NCI-H524 (cell line): ENCODE measurements around the gene RRP15.
A peak's percentile ranks its signal among the peaks of the same experiment; 100 is the strongest.
"Not testable (repeated sequence)": the region's sequence is repeated elsewhere in the genome, so short reads cannot be mapped to it uniquely, and the experiment has no call there.

Experiments used
- DNase-seq, 2 experiments: peaks; one replicate each; lab custom pipeline; 2025; lab: John Stamatoyannopoulos, UW

RRP15 gene

GRCh38 chr1:218297461-218297860 is 12.4 kb downstream of the RRP15 start:
- DNase-seq = no peak

GRCh38 chr1:218297867-218298266 is 12.8 kb downstream of the RRP15 start:
- DNase-seq = no peak

DNA sequence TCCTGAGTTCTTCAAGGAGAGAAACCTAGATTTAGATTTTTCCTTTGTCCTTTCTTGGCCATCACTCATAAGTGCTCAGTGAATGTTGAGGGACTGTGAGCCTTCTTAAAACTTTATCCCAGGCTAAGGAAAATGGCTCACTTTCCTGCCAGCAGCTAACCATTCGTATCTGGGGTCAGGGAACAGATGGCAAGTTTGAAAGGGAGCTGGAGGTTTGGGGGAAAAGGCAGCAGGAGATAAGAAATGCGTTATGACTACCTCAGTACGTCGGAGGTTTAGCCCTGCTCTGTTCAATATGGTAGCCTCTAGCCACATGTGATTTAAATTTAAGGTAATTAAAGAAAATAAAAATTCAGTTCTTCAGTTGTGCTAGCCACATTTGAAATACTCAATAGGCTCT is 13.3 kb downstream of the RRP15 start:
- peak in 1 of 2 experiments; percentile 37 for DNase-seq

DNA sequence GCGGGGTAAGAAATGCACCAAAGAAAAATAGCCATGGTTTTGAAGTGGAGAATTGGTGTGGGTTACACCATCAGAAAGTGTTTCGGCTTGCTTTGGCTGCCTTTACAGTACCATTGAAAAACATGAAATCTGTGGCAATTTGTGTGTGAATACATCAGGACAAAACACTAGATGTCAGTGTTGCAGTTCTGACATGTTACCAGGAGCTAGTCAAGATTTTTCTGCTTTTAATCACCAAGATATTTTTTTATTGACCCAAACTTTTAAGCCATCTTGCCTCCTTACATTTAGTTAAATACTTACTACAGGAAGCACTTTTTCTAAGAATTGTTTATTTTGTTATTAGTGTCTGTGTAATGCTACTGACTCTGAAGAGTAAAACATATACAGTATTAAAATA is 14.3 kb downstream of the RRP15 start:
- peak in 1 of 2 experiments; percentile 23 for DNase-seq

GRCh38 chr1:218301217-218301616 is 16.1 kb downstream of the RRP15 start:
- no peak for DNase-seq

DNA sequence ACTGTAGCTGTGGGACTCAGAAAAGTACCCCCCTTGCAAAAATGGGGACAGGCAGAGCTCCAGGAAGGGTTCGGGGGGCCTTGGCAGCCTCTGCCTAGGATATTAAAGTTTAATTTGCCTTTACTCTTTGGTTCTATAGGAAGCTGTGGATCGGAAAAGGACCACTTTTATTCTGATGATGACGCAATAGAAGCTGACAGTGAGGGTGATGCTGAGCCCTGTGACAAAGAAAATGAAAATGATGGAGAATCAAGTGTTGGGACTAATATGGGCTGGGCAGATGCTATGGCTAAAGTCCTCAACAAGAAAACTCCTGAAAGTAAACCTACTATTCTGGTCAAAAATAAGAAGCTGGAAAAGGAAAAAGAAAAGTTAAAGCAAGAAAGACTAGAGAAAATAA is 17.1 kb downstream of the RRP15 start:
- no peak for DNase-seq

- DNase-seq = no peak
Measured at GRCh38 chr1:218303176-218303879, 18.2 kb downstream of the RRP15 start.

- peak in 1 of 2 experiments; percentile 12 for DNase-seq
Measured at GRCh38 chr1:218304281-218305039, 19.4 kb downstream of the RRP15 start.

DNA sequence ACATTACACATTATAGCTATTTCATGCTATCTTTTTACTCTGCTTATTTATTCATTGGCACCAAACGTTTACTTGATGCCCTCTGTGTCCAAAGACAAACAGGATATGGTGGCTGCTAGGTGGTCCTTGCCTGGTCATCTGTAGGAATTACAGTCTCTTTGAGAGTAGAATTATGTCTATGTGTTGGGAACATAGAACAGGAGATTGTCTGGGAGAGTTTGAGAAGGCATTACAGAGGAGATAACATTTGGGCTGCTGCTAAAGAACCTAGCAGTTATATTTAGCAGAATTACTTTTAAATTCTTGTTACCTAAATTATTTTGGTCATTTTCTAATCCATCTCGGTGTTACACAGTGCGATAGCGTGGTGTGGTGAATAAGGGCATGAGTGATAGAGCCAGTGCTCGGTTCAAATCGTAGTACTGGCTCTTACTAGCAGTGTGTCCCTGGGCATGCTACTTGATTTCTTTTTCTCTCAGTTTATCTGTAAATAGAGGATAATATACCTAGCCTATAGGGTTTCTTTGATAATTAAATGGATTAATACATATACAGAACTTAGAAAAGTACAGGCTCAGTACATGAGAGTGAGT is 20.5 kb downstream of the RRP15 start:
- DNase-seq = no peak

DNA sequence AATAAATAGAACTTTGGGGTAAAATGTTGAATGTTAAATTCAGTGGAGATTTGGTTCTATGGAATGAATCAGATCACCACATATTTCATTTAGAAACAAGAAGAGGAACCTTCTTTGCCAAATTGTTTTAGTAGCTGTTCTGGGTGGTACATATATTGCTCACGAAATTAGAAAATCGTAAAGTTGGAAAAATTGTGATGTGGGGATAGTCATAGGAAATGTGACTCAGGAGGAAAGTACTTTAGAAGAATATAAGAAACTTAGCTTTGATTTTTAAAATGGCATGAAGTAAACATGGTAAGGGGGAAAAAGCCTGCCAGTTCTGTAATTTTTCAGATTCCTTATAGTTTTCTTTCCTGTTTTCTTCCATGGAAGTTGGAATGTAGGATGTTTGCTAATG is 27.4 kb downstream of the RRP15 start:
- DNase-seq = no peak

DNA sequence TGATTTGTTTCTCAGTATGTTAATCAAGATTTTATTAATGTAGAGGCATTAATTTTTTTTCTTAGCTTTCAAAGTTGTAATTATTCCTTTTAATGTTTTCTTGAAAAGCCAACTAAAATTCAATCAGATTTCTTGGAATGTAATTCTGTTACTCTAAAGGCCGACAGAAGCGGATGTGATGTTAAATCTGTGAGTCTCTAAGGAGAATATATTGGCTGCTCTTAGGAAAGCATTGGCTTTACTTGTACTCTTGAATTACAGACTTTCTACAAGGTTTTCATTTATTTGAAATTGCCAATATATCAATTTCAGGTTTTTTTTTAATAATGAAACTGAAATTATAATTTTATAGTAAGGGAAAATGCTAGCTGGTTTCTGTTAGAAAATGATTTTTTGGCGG is 29.2 kb downstream of the RRP15 start:
- DNase-seq = no peak

GRCh38 chr1:218315638-218316037 is 30.5 kb downstream of the RRP15 start:
- DNase-seq = no peak

- peak in 1 of 2 experiments; percentile 25 for DNase-seq
Measured at GRCh38 chr1:218317061-218317460, 32.0 kb downstream of the RRP15 start.

- not testable (repeated sequence) for DNase-seq
Measured at GRCh38 chr1:218320182-218320581, 35.1 kb downstream of the RRP15 start.

- no peak for DNase-seq
Measured at GRCh38 chr1:218322762-218323161, 37.7 kb downstream of the RRP15 start.

- no peak for DNase-seq
Measured at GRCh38 chr1:218323568-218324225, 38.6 kb downstream of the RRP15 start.

DNA sequence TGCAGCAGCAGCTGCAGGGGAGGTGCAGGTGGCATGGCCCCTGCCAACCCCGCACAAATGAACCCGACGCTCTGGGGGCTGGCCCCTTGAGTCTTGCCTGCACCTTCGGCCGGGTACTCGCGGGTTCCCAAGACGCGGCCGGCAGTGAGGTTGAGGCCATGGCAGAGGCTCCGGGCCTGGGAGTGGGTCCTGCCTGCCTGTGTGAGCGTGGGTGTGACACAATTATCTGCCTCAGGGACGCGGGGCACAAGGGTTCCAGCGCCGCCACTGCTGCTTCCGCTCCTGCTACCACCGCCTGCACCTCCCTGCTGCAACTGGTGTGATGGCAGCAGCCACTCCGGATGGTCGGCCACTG is 39.1 kb downstream of the RRP15 start:
- DNase-seq = no peak

GRCh38 chr1:218328769-218329168 is 43.7 kb downstream of the RRP15 start:
- DNase-seq = no peak

- DNase-seq = peak; percentile 11 to 16
Measured at GRCh38 chr1:218330043-218330623, 45.0 kb downstream of the RRP15 start.

GRCh38 chr1:218332416-218332815 is 47.3 kb downstream of the RRP15 start:
- no peak for DNase-seq

DNA sequence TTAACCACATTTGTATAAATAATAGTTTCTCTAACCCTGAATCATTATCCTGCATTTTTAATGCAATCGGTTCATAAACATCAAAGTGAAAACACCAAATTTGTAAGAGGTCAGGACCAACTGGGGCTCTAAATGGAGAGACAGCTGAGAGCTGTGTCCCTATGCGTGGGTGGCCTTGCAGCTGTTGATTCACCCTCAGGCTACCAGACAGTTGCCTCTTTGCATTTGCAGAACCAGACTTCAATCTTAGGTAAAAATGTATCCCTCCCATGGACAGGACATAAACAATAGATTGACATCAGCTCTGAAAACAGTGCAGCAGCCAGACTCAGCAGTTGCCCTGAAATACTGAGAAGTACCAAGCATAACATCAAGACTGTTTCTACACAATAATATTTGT is 51.2 kb downstream of the RRP15 start:
- no peak for DNase-seq

DNA sequence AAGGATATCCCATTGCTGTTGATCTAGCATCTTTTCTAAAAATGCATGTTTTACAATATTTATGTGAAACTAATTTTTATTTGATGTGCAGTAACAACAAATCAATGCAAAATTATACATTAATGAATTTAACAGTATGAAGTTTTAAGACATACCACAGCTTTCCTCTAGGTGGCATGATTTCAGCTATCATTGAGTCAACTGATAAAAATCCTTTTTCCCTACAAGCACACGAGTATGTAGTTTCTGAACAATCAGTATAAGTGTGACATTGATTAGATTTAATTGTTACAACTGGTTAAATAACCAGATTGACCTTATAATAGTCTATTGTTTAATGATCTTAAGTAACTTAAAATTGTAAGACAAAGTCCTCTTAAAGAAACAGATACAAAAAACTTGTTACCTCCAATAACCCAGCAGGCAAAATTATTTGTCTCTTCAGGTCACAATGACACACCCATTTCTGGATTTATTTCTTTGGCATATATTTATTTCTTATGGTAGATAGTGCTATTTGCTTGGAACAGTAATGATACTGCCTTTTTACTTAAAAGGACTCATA is 54.3 kb downstream of the RRP15 start:
- peak in 1 of 2 experiments; percentile 14 for DNase-seq
